Vagina (tissue), 2 donors: ENCODE data around the gene LSM3. TPM values are rescaled to one million over a fixed set of nuclear protein-coding genes. Genes with fewer than 3 reads are reported as not detected.

Experiments
- DNase-seq, 2 donors: peaks; one replicate each; pipeline ENCODE4 v3.0.0-alpha.2; 2017; ENCODE audit errors: extremely low spot score in 2 of 2
- H3K27ac ChIP-seq: fragments of 200-600 bp; sonication (generic); one replicate; pipeline ENCODE4 v1.5.1; 2019
- H3K27me3 ChIP-seq: fragments of 200-600 bp; sonication (generic); one replicate; pipeline ENCODE4 v1.5.1; 2019
- H3K36me3 ChIP-seq, 2 donors: fragments of 200-600 bp; sonication (generic); one replicate each; pipeline ENCODE4 v1.5.1; 2017 to 2019
- H3K4me1 ChIP-seq: fragments of 200-600 bp; sonication (generic); one replicate; pipeline ENCODE4 v1.5.1; 2019
- H3K4me3 ChIP-seq, 2 donors: fragments of 200-600 bp; sonication (generic); 1 replicate in 1 of 2; 2 replicates in 1 of 2; pipeline ENCODE4 v1.5.1; 2016 to 2019
- H3K9me3 ChIP-seq: fragments of 200-600 bp; sonication (generic); one replicate; pipeline ENCODE4 v1.5.1; 2019
- CTCF ChIP-seq, 3 experiments: fragments of 450-650 bp in 2 of 3; fragments of 200-600 bp in 1 of 3; sonication (generic) in 1 of 3; IDR thresholded peaks; one replicate each; pipeline ENCODE4 v1.5.1; 2017 to 2019; ENCODE audit warnings: antibody characterized with exemption in 3 of 3, mild to moderate bottlenecking in 2 of 3, moderate library complexity in 2 of 3
- POLR2A ChIP-seq, 2 donors: fragments of 450-650 bp; IDR thresholded peaks; one replicate each; pipeline ENCODE4 v1.6.1; 2017; ENCODE audit warnings: antibody characterized with exemption in 2 of 2, mild to moderate bottlenecking in 2 of 2, moderate library complexity in 2 of 2
- POLR2AphosphoS5 ChIP-seq, 2 donors: sonication (generic); formaldehyde crosslinking; IDR thresholded peaks; one replicate each; pipeline ENCODE4 v1.9.0; 2017; ENCODE audit warnings: antibody characterized with exemption in 2 of 2, mild to moderate bottlenecking in 2 of 2, low read depth in 1 of 2; ENCODE audit not compliant: insufficient read depth in 1 of 2
- intact Hi-C: fragments of 100-400 bp; cut with DNase I; formaldehyde crosslinking; loops from one replicate; pipeline ENCODE4 v1.15.1; 2023
- total RNA-seq: library from RNA; depleted of rRNA; stranded (reverse); fragments of >200 nt; gene quantifications from one replicate; pipeline ENCODE4 v1.2.3, GENCODE V29; 2016

The LSM3 gene
- total RNA-seq, 1 donor from 2014 or later: 6.4 TPM

DNA sequence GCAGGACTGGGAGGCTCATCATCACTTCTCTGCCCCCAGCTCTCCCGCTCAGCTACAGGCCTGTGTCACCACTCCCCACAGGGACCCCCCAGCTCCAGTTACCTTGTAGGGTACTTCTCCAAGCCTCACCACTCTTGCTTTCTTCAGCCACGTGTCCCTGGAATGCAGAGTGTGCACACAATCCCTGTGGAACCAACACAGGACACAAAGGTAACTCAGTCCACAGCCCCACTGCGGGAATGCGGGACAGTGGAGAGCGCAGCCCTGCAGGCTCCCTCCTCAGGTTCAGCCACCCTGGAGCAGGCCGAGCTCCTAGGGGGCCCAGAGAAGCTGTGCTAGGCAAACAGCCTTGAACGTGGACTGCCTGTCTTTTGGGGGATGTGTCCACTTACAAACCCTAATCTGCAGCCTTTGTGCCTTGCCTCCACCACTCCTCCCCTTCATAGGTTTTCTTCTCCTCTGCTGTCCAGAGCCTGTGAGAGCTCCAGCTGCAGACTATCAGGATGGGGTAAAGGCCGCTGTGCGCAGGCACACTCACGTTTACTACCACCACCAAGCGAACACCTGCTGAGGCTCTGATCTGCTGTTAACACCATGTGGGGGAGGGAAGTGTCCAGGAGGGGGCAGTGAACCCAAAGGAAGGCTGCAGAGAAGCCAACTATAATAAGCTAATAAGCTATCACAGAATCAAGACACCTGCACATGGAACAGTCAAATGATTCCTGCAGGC lies 26.2 kb upstream of the LSM3 start:
- TF ChIP-seq POLR2A (IDR thresholded peaks at IDR 0.05) (no peak), CTCF (IDR thresholded peaks at IDR 0.05) (no peak), POLR2AphosphoS5 (IDR thresholded peaks at IDR 0.05; ENCODE audit: insufficient read depth in 1 of 2, low read depth in 1 of 2) (no peak)
- peak; percentile 67 to 94 for DNase-seq
- H3K4me1 ChIP-seq: peaks cover 6% of the 10 kb centered on the region
- H3K4me3 ChIP-seq: no peak overlapping the region
- H3K9me3 ChIP-seq: no peaks in the 10 kb centered on the region
- no peaks in the 10 kb centered on the region for H3K27me3 ChIP-seq
- intact Hi-C loops: no loop called here
- H3K27ac ChIP-seq: no peak overlapping the region
- H3K36me3 ChIP-seq: peaks cover 0 to 42% of the 10 kb centered on the region in 2 donors

GRCh38 chr3:14152963-14153355 lies 25.7 kb upstream of the LSM3 start:
- intact Hi-C loops: no loop called here
- Histone ChIP-seq H3K4me1 (peaks cover 6% of the 10 kb centered on the region), H3K27ac (no peak overlapping the region), H3K4me3 (no peak overlapping the region), H3K9me3 (no peaks in the 10 kb centered on the region), H3K27me3 (no peaks in the 10 kb centered on the region), H3K36me3 (peaks cover 0 to 42% of the 10 kb centered on the region in 2 donors)
- peak in 1 of 2 donors; percentile 67 for DNase-seq
- TF ChIP-seq POLR2A (IDR thresholded peaks at IDR 0.05) (no peak), CTCF (IDR thresholded peaks at IDR 0.05) (no peak), POLR2AphosphoS5 (IDR thresholded peaks at IDR 0.05; ENCODE audit: insufficient read depth in 1 of 2, low read depth in 1 of 2) (no peak)

DNA sequence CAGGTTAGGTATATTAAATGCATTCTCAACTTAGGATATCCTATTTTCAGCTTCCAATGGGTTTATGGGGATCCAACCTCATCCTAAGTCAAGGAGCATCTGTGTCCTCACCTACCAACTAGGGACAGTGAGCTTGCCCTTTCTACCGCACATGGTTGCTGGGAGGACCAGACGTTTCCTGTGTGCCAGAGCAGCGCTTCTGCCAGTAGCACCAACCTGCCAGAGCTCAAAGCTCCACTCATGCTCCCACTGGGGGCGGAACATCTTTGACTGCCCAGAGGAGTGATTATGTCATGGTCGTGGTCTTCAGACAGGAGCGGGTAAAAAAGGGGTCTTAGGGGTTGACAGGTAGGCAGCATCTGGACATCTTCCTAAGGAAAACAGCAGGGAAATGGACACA lies 25.0 kb upstream of the LSM3 start:
- Histone ChIP-seq H3K27ac (no peak overlapping the region), H3K36me3 (peaks cover 0 to 42% of the 10 kb centered on the region in 2 donors), H3K9me3 (no peaks in the 10 kb centered on the region), H3K4me3 (no peak overlapping the region), H3K4me1 (no peaks in the 10 kb centered on the region), H3K27me3 (no peaks in the 10 kb centered on the region)
- intact Hi-C loops: no loop called here
- TF ChIP-seq POLR2AphosphoS5 (IDR thresholded peaks at IDR 0.05; ENCODE audit: insufficient read depth in 1 of 2, low read depth in 1 of 2) (no peak), CTCF (IDR thresholded peaks at IDR 0.05) (no peak), POLR2A (IDR thresholded peaks at IDR 0.05) (no peak)
- peak; percentile 46 to 78 for DNase-seq

DNA sequence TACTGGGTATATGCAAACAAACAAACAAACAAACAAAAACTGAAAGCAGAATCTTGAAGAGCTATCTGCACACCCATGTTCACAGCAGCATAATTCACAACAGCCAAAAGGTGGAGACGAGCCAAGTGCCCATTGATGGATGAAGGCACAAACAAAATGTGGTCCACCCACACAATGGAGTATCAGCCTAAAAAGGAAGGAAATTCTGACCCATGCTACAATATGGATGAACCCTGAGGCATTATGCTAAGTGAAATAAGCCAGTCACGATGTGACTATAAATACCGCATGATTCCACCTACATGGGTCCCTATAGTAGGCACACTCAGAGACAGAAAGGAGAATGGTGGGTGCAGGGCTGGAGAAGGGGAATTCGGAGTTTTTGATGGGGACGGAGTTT lies 24.3 kb upstream of the LSM3 start:
- no peaks in the 10 kb centered on the region for H3K9me3 ChIP-seq
- no peak overlapping the region for H3K4me3 ChIP-seq
- peaks cover 1 to 42% of the 10 kb centered on the region in 2 donors for H3K36me3 ChIP-seq
- intact Hi-C loops: no loop called here
- no peaks in the 10 kb centered on the region for H3K27me3 ChIP-seq
- peak in 1 of 2 donors; percentile 56 for DNase-seq
- no peaks in the 10 kb centered on the region for H3K4me1 ChIP-seq
- TF ChIP-seq CTCF (IDR thresholded peaks at IDR 0.05) (no peak), POLR2AphosphoS5 (IDR thresholded peaks at IDR 0.05; ENCODE audit: insufficient read depth in 1 of 2, low read depth in 1 of 2) (no peak)
- no peak overlapping the region for H3K27ac ChIP-seq

DNA sequence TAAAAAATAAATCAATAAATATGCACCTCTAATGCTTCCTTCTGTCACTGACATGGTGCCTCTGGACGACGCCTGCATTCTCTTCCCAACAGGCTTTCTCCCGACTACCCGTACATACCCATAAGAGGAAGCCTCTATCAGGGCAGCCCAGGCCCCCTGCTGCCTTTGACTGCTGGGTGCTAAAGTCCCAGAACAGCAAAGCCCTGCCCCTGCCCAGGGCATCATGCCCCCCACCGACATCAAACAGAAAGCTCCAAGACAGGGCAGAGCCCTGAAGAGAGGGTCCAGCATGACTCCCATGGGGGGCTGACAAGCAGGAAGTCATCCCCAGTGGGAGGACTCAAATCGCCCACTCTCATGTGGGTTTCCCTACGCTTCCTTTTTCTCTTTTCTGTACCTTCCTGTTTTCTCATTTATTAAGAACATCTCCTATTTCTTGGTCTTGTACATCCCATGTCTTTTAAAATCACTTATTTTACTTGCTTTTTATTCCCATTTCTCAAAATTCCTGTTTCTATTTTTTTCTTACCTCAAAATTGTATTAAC lies 23.6 kb upstream of the LSM3 start:
- H3K27me3 ChIP-seq: no peaks in the 10 kb centered on the region
- H3K9me3 ChIP-seq: no peaks in the 10 kb centered on the region
- H3K4me3 ChIP-seq: no peak overlapping the region
- intact Hi-C loops: no loop called here
- no peak overlapping the region for H3K27ac ChIP-seq
- no peaks in the 10 kb centered on the region for H3K4me1 ChIP-seq
- TF ChIP-seq POLR2A (IDR thresholded peaks at IDR 0.05) (no peak), CTCF (IDR thresholded peaks at IDR 0.05) (no peak), POLR2AphosphoS5 (IDR thresholded peaks at IDR 0.05; ENCODE audit: insufficient read depth in 1 of 2, low read depth in 1 of 2) (no peak)
- H3K36me3 ChIP-seq: peaks cover 4 to 49% of the 10 kb centered on the region in 2 donors
- DNase-seq: peak; percentile 46 to 77
